B cell (primary cell): ENCODE measurements around the gene SERHL2. TPM values are rescaled to one million over a fixed set of nuclear protein-coding genes. Genes with fewer than 3 reads are reported as not detected.

Source experiments
- ATAC-seq: fragments of 200-7000 bp; cut with Tn5 transposase; one replicate; pipeline ENCODE4 v1.10.0; 2021; ENCODE audit warnings: low read depth, mild to moderate bottlenecking, moderate number of reproducible peaks, moderate library complexity
- CTCF ChIA-PET: fragments of 350-600 bp; sonication (Branson Sonifier 250); formaldehyde crosslinking; loops from one replicate; lab custom pipeline; 2021; ENCODE audit warnings: antibody characterized with exemption, inconsistent platforms; lab: Charles Lee
- POLR2A ChIA-PET: fragments of 350-600 bp; sonication (Branson Sonifier 250); formaldehyde crosslinking; loops from one replicate; lab custom pipeline; 2021; ENCODE audit warnings: antibody characterized with exemption; lab: Charles Lee
- DNase-seq: peaks from one replicate; pipeline ENCODE4 v3.0.0; 2013
- H2AFZ ChIP-seq: 2 replicates; pipeline ENCODE4 v1.6.1; 2012; ENCODE audit warnings: mild to moderate bottlenecking, low read depth, low read length; ENCODE audit not compliant: insufficient read depth, poor library complexity, severe bottlenecking
- H3K27ac ChIP-seq, 2 donors: 1 replicate in 1 of 2; 2 replicates in 1 of 2; pipeline ENCODE4 v1.5.1; 2012 to 2013; ENCODE audit warnings: low read length in 2 of 2, mild to moderate bottlenecking in 2 of 2, moderate library complexity in 1 of 2
- H3K27me3 ChIP-seq, 4 experiments: fragments of 200-600 bp in 1 of 4; sonication (generic) in 1 of 4; replicated peaks in 1 of 4; 1 replicate in 2 of 4; 2 replicates in 2 of 4; pipeline versions ENCODE4 v1.6.1 to v1.7.0; 2013 to 2016; ENCODE audit warnings: low read length in 3 of 4, mild to moderate bottlenecking in 2 of 4, mixed read lengths in 1 of 4, moderate library complexity in 1 of 4; ENCODE audit not compliant: insufficient read depth in 4 of 4, control insufficient read depth in 3 of 4; ENCODE audit errors: control extremely low read depth in 1 of 4
- H3K36me3 ChIP-seq, 2 experiments: replicated peaks in 1 of 2; 1 replicate in 1 of 2; 2 replicates in 1 of 2; pipeline versions ENCODE4 v1.6.1 to v1.7.1; 2013; ENCODE audit warnings: low read length in 1 of 2; ENCODE audit not compliant: insufficient read depth in 2 of 2, control insufficient read depth in 1 of 2; ENCODE audit errors: control extremely low read depth in 1 of 2, extremely low read depth in 1 of 2
- H3K4me1 ChIP-seq, 2 donors: fragments of 200-600 bp in 1 of 2; sonication (generic) in 1 of 2; 1 replicate in 1 of 2; 2 replicates in 1 of 2; pipeline versions ENCODE4 v1.5.1 to v1.6.1; 2013 to 2017; ENCODE audit warnings: low read length in 2 of 2; ENCODE audit not compliant: control insufficient read depth in 2 of 2, insufficient read depth in 2 of 2
- H3K4me2 ChIP-seq: replicated peaks from 2 replicates; pipeline ENCODE3; 2012; ENCODE audit warnings: mild to moderate bottlenecking, low read depth, low read length; ENCODE audit not compliant: poor library complexity, severe bottlenecking
- H3K4me3 ChIP-seq, 5 experiments: fragments of 200-600 bp in 1 of 5; sonication (generic) in 1 of 5; 1 replicate in 3 of 5; 2 replicates in 2 of 5; pipeline versions ENCODE4 v1.5.1 to v1.7.0; 2011 to 2016; ENCODE audit warnings: low read length in 4 of 5, mild to moderate bottlenecking in 4 of 5, low read depth in 2 of 5, control low read depth in 1 of 5, moderate library complexity in 1 of 5; ENCODE audit not compliant: insufficient read depth in 1 of 5; ENCODE audit errors: control extremely low read depth in 1 of 5, extremely low read depth in 1 of 5
- H3K79me2 ChIP-seq: fragments of 200-600 bp; sonication (generic); one replicate; pipeline ENCODE4 v1.6.0; 2016; ENCODE audit warnings: low read length; ENCODE audit not compliant: control insufficient read depth, insufficient read depth
- H3K9ac ChIP-seq: fragments of 200-600 bp; sonication (generic); 2 replicates; pipeline ENCODE4 v1.6.1; 2017; ENCODE audit warnings: mild to moderate bottlenecking, low read length, moderate library complexity
- H3K9me3 ChIP-seq, 3 donors: one replicate each; pipeline versions ENCODE4 v1.6.1 to v1.7.1; 2013; ENCODE audit warnings: low read length in 2 of 3; ENCODE audit not compliant: control insufficient read depth in 2 of 3, insufficient read depth in 1 of 3; ENCODE audit errors: control extremely low read depth in 1 of 3
- H4K20me1 ChIP-seq: 2 replicates; pipeline ENCODE4 v1.6.0; 2012; ENCODE audit warnings: mild to moderate bottlenecking, low read length; ENCODE audit not compliant: insufficient read depth, control insufficient read depth, poor library complexity, severe bottlenecking
- H3K27ac Mint-ChIP-seq: one replicate; pipeline ENCODE4 v1.8.0; 2021; ENCODE audit warnings: mixed read lengths
- H3K27me3 Mint-ChIP-seq: one replicate; pipeline ENCODE4 v1.8.0; 2021; ENCODE audit warnings: mixed read lengths
- H3K4me1 Mint-ChIP-seq: one replicate; pipeline ENCODE4 v1.8.0; 2021; ENCODE audit warnings: mixed read lengths
- H3K4me3 Mint-ChIP-seq: one replicate; pipeline ENCODE4 v1.8.0; 2021; ENCODE audit warnings: mixed read lengths
- H3K9me3 Mint-ChIP-seq: one replicate; pipeline ENCODE4 v1.8.0; 2022; ENCODE audit warnings: mixed read lengths; ENCODE audit not compliant: insufficient read depth
- EZH2 ChIP-seq: IDR thresholded peaks from 2 replicates; pipeline ENCODE4 v1.6.1; 2012; ENCODE audit warnings: borderline replicate concordance, low read depth, mild to moderate bottlenecking, moderate library complexity, low read length; ENCODE audit not compliant: insufficient read depth, poor library complexity, severe bottlenecking
- WGBS: methylation state at CpG from one replicate; pipeline ENCODE4 v1.1.5; 2013; ENCODE audit warnings: missing lambda C conversion rate; ENCODE audit not compliant: insufficient coverage; 5-methylcytosine and 5-hydroxymethylcytosine counted together
- intact Hi-C: fragments of 100-400 bp; cut with micrococcal nuclease; formaldehyde crosslinking; loops from one replicate; pipeline ENCODE4 v1.10.0; 2022
- polyA plus RNA-seq: library from polyadenylated mRNA; depleted of rRNA; stranded (reverse); fragments of >200 nt; gene quantifications from 2 replicates; pipeline ENCODE4 v1.2.3, GENCODE V29; 2012
- total RNA-seq, 2 donors: library from RNA; stranded (reverse); fragments of 120-200 nt in 1 of 2; gene quantifications; 1 replicate in 1 of 2; 2 replicates in 1 of 2; pipeline versions ENCODE4 v1.2.3 to v1.2.4, GENCODE V29; 2013 to 2022
- TF ChIP-seq, protein P1 (sequence below): fragments of 200-600 bp; IDR thresholded peaks from one replicate; pipeline ENCODE4 v1.8.0; 2022; ENCODE audit warnings: antibody characterized with exemption, mild to moderate bottlenecking

Gene SERHL2
- total and polyA plus RNA-seq, 2 donors (not counting 1 experiment from before 2014, with no cell fraction given) = 5.5 to 7.3 TPM

DNA sequence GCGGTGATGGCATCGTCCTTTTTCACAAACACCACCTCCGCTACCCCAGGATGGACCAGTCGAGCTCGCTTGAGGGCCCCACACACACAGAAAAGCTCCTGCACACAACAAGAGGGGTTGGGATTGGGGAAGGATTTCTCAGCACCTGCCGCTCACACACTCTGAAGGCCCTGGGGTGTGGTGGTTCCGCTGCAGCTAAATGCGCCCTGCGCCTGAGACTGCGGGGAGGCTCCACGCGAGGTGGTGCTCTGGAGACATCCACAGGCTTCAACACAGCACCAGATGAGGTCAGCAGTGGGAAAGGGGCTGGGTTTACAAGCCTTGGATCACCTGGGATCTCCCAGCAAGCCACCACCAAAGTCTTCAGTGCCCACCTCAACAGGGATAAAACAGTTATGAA is 38.2 kb downstream of the SERHL2 start:
- DNase-seq = no peak
- no peak for TF ChIP-seq EZH2
- TF ChIP-seq, protein P1, sequence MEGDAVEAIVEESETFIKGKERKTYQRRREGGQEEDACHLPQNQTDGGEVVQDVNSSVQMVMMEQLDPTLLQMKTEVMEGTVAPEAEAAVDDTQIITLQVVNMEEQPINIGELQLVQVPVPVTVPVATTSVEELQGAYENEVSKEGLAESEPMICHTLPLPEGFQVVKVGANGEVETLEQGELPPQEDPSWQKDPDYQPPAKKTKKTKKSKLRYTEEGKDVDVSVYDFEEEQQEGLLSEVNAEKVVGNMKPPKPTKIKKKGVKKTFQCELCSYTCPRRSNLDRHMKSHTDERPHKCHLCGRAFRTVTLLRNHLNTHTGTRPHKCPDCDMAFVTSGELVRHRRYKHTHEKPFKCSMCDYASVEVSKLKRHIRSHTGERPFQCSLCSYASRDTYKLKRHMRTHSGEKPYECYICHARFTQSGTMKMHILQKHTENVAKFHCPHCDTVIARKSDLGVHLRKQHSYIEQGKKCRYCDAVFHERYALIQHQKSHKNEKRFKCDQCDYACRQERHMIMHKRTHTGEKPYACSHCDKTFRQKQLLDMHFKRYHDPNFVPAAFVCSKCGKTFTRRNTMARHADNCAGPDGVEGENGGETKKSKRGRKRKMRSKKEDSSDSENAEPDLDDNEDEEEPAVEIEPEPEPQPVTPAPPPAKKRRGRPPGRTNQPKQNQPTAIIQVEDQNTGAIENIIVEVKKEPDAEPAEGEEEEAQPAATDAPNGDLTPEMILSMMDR = no peak
- Histone ChIP-seq H3K9me3 (no peaks in the 10 kb centered on the region), H3K4me3 (no peak overlapping the region), H3K4me1 (no peaks in the 10 kb centered on the region), H2AFZ (no peak overlapping the region), H3K27me3 (no peaks in the 10 kb centered on the region), H4K20me1 (peaks cover 28% of the 10 kb centered on the region), H3K27ac (no peak overlapping the region), H3K79me2 (peaks cover 13% of the 10 kb centered on the region), H3K36me3 (peaks cover 2 to 86% of the 10 kb centered on the region in 2 experiments), H3K9ac (no peak overlapping the region), H3K4me2 (no peak overlapping the region)
- Mint-ChIP-seq H3K4me3 (no peak overlapping the region), H3K27ac (no peak overlapping the region), H3K27me3 (no peaks in the 10 kb centered on the region), H3K9me3 (no peaks in the 10 kb centered on the region), H3K4me1 (peaks cover 6% of the 10 kb centered on the region)
- ChIA-PET POLR2A (no interaction called here), CTCF (no interaction called here)
- WGBS = 98% methylated on average over 8 of the region's 12 CpGs
- intact Hi-C loops = no loop called here
- ATAC-seq = no peak

DNA sequence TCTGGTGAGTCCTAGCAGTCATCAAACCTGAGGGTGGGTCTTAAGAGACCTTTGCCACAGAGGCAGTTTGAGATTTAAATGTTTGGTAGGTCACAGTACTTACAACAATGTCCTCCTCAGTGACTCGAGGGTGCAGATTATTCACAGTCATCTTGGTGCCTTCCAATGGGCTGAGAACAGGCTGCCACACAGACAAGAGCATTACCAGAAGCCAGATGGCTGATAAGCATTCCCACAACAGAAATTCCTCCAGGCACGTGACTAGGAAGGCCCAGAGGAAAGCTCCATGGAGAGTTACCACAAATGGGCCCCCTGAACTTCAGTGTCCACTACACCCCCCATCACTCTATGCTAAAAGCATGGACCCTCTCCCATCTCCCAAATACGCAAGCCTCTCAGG is 41.7 kb downstream of the SERHL2 start:
- CTCF ChIA-PET = interaction anchor here (1.5 kb wide), 1 partner anchor 45 kb away, joined by 3 read pairs; no protein-coding TSS in a partner anchor

More for the DNA sequence above, 41.7 kb downstream of the SERHL2 start:
- no peak overlapping the region for H3K9ac ChIP-seq
- DNase-seq = no peak
- H3K36me3 ChIP-seq = peaks cover 2 to 87% of the 10 kb centered on the region in 2 experiments
- no peak for TF ChIP-seq EZH2
- TF ChIP-seq, protein P1 = no peak
- no peak for ATAC-seq
- H3K4me2 ChIP-seq = no peak overlapping the region
- H3K79me2 ChIP-seq = peaks cover 38% of the 10 kb centered on the region
- POLR2A ChIA-PET = interaction anchor here (0.6 kb wide), 1 partner anchor 209 kb away, joined by 3 read pairs; no protein-coding TSS in a partner anchor
- no peaks in the 10 kb centered on the region for H3K4me1 ChIP-seq
- no peaks in the 10 kb centered on the region for H3K9me3 Mint-ChIP-seq
- no peak overlapping the region for H3K27ac Mint-ChIP-seq
- H3K4me3 ChIP-seq = no peak overlapping the region
- H3K9me3 ChIP-seq = no peaks in the 10 kb centered on the region
- no peak overlapping the region for H3K27ac ChIP-seq
- WGBS = 97% methylated on average over 3 of the region's 3 CpGs
- H3K4me3 Mint-ChIP-seq = no peak overlapping the region
- intact Hi-C loops = no loop called here
- H3K27me3 ChIP-seq = no peaks in the 10 kb centered on the region
- H4K20me1 ChIP-seq = peaks cover 61% of the 10 kb centered on the region
- H3K27me3 Mint-ChIP-seq = no peaks in the 10 kb centered on the region
- H2AFZ ChIP-seq = no peak overlapping the region
- no peaks in the 10 kb centered on the region for H3K4me1 Mint-ChIP-seq
